Adrenal gland (tissue), 12 donors: ENCODE measurements around the gene ATP8B1. TPM values are rescaled to one million over a fixed set of nuclear protein-coding genes. Genes with fewer than 3 reads are reported as not detected.

ENCODE experiments used
- DNase-seq, 7 donors: peaks; one replicate each; pipeline ENCODE4 v3.0.0-alpha.2; 2019 to 2020
- H3K27ac ChIP-seq, 5 donors: fragments of 200-600 bp; sonication (generic) in 4 of 5; 1 replicate in 3 of 5; 2 replicates in 2 of 5; pipeline versions ENCODE4 v1.5.1 to v1.8.0; 2016 to 2020; ENCODE audit warnings: mild to moderate bottlenecking in 1 of 5
- H3K27me3 ChIP-seq: fragments of 200-600 bp; 2 replicates; pipeline ENCODE4 v1.8.0; 2021
- H3K36me3 ChIP-seq, 2 donors: fragments of 200-600 bp; replicated peaks in 1 of 2; 1 replicate in 1 of 2; 2 replicates in 1 of 2; pipeline versions ENCODE4 v1.5.1 to v1.8.0; 2018 to 2022
- H3K4me1 ChIP-seq, 2 donors: fragments of 200-600 bp; replicated peaks in 1 of 2; 1 replicate in 1 of 2; 2 replicates in 1 of 2; pipeline versions ENCODE4 v1.5.1 to v1.8.0; 2018 to 2021
- H3K4me3 ChIP-seq, 4 donors: fragments of 200-600 bp; sonication (generic) in 3 of 4; one replicate each; pipeline ENCODE4 v1.5.1; 2016 to 2018
- H3K9me3 ChIP-seq, 3 donors: fragments of 200-600 bp; sonication (generic) in 1 of 3; replicated peaks in 1 of 3; 1 replicate in 2 of 3; 2 replicates in 1 of 3; pipeline versions ENCODE4 v1.5.1 to v1.8.0; 2016 to 2021
- POLR2A ChIP-seq, 2 donors: fragments of 450-650 bp; IDR thresholded peaks; one replicate each; pipeline ENCODE4 v1.6.1; 2017; ENCODE audit warnings: antibody characterized with exemption in 2 of 2, mild to moderate bottlenecking in 2 of 2, moderate library complexity in 1 of 2
- WGBS, 4 donors: extraction: QIAGEN DNeasy Blood & Tissue Kit in 2 of 4; methylation state at CpG; one replicate each; pipeline versions ENCODE4 v1.1.5 to v1.1.7; 2013 to 2017; 5-methylcytosine and 5-hydroxymethylcytosine counted together
- intact Hi-C, 2 donors: fragments of 100-400 bp; cut with DNase I; formaldehyde crosslinking; loops; one replicate each; pipeline versions ENCODE4 v1.14.1 to v1.15.0; 2022 to 2023
- polyA plus RNA-seq, 3 donors: library from polyadenylated mRNA; stranded (reverse); fragments of 200-250 nt in 2 of 3; fragments of 350-450 nt in 1 of 3; fragmentation: Illumina TruSeq in 1 of 3; extraction: RNeasy Lipid Tissue Mini Kit (QIAGEN cat#74804) in 1 of 3; gene quantifications; one replicate each; pipeline ENCODE4 v1.2.3, GENCODE V29; 2013 to 2014
- total RNA-seq, 9 donors: library from RNA; depleted of rRNA in 4 of 9; stranded (reverse); fragments of >200 nt in 4 of 9; fragments of 120-200 nt in 1 of 9; fragmentation: NEBNext Ultra II Directional in 1 of 9; extraction: Animal tissue kit (Norgen Biotek cat#: 25700) in 1 of 9; gene quantifications; one replicate each; pipeline versions ENCODE4 v1.1.0 to v1.2.4, GENCODE V29; 2013 to 2023
- TF ChIP-seq, protein P1 (sequence below), 6 experiments: fragments of 450-650 bp in 4 of 6; fragments of 200-600 bp in 2 of 6; sonication (generic) in 1 of 6; IDR thresholded peaks; 1 replicate in 5 of 6; 2 replicates in 1 of 6; pipeline versions ENCODE4 v1.5.1 to v1.8.0; 2016 to 2021; ENCODE audit warnings: antibody characterized with exemption in 6 of 6, mild to moderate bottlenecking in 2 of 6, moderate library complexity in 1 of 6
- donor health status: healthy with polysubstance abuse.
- donor health status: Bipolar disorder and iron deficiency.
- donor health status: DM: yes; HTN: yes; CAD: no.
- donor health status: DM: no; HTN: no; CAD: no.
- donor health status: DM: no; HTN: no; CAD: no.
- donor health status: DM: yes; HTN: yes; CAD: no.

ATP8B1 gene
- total and polyA plus RNA-seq, 12 donors: 4.3 to 42.5 (median 14.4) TPM

DNA sequence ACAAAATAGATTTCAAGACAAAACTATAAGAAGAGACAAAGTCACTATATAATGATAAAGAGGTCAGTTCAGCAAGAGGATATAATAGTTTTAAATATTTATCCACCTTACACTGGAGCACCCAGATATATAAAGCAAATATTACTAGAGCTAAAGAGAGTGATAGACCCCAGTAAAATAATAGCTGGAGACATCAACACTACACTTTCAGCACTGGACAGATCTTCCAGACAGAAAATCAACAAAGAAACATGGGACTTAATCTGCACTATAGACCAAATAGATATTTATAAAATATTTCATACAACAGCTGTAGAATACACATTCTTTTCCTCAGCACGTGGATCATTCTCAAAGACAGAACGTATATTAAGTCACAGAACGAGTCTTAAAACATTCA lies 86.6 kb downstream of the ATP8B1 start:
- no peak for DNase-seq
- WGBS, 4 donors: 82 to 95% (median 87%) methylated on average over 3 of the region's 3 CpGs
- Histone ChIP-seq H3K27me3 (no peaks in the 10 kb centered on the region), H3K4me1 (peaks cover 0 to 9% of the 10 kb centered on the region in 2 donors), H3K9me3 (no peaks in the 10 kb centered on the region), H3K36me3 (no peaks in the 10 kb centered on the region), H3K4me3 (no peak overlapping the region), H3K27ac (no peak overlapping the region)
- intact Hi-C loops: no loop called here
- TF ChIP-seq, protein P1, sequence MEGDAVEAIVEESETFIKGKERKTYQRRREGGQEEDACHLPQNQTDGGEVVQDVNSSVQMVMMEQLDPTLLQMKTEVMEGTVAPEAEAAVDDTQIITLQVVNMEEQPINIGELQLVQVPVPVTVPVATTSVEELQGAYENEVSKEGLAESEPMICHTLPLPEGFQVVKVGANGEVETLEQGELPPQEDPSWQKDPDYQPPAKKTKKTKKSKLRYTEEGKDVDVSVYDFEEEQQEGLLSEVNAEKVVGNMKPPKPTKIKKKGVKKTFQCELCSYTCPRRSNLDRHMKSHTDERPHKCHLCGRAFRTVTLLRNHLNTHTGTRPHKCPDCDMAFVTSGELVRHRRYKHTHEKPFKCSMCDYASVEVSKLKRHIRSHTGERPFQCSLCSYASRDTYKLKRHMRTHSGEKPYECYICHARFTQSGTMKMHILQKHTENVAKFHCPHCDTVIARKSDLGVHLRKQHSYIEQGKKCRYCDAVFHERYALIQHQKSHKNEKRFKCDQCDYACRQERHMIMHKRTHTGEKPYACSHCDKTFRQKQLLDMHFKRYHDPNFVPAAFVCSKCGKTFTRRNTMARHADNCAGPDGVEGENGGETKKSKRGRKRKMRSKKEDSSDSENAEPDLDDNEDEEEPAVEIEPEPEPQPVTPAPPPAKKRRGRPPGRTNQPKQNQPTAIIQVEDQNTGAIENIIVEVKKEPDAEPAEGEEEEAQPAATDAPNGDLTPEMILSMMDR (IDR thresholded peaks at IDR 0.05): no peak
- no peak for TF ChIP-seq POLR2A (IDR thresholded peaks at IDR 0.05)

DNA sequence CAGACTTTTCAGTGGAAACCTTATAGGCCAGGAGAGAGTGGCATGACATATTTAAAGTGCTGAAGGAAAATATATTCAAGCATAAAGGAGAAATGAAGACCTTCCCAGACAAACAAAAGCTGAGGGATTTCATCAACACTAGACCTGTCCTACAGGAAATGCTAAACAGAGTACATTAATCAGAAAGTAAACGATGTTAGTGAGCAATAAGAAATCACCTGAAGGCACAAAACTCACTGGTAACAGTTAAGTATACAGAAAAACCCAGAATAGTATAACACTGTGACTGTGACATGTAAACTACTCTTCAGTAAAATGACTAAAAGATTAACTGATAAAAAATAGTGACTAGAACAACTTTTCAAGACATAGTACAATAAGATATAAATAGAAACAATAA lies 87.4 kb downstream of the ATP8B1 start:
- Histone ChIP-seq H3K36me3 (no peaks in the 10 kb centered on the region), H3K9me3 (no peaks in the 10 kb centered on the region), H3K4me1 (peaks cover 0 to 9% of the 10 kb centered on the region in 2 donors), H3K4me3 (no peak overlapping the region), H3K27me3 (no peaks in the 10 kb centered on the region), H3K27ac (no peak overlapping the region)
- TF ChIP-seq, protein P1 (IDR thresholded peaks at IDR 0.05): no peak
- no peak for TF ChIP-seq POLR2A (IDR thresholded peaks at IDR 0.05)
- no peak for DNase-seq
- WGBS, 4 donors: 66 to 89% (median 81%) methylated on average over 1 of the region's 1 CpG
- intact Hi-C loops: no loop called here

DNA sequence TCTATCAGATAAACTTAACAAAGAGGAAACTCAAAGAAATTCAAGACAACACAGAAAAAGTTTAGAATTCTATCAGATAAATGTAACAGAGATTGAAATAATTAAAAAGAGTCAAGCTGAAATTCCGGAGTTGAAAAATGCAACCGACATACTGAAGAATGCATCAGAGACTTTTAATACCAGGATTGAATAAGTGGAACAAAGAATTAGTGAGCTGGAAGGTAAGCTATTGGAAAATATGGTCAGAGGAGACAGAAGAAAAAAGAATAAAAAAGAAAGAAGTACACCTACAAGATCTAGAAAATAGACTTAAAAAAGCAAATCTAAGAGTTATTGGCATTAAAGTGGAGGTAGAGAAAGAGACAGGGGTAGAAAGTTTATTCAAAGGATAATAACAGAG lies 88.0 kb downstream of the ATP8B1 start:
- H3K36me3 ChIP-seq: no peaks in the 10 kb centered on the region
- intact Hi-C loops: no loop called here
- no peak overlapping the region for H3K27ac ChIP-seq
- no peak for DNase-seq
- TF ChIP-seq POLR2A (IDR thresholded peaks at IDR 0.05): no peak
- TF ChIP-seq, protein P1 (IDR thresholded peaks at IDR 0.05): no peak
- 94 to 97% (median 96%) methylated on average over 2 of the region's 2 CpGs for WGBS, 4 donors
- H3K27me3 ChIP-seq: no peaks in the 10 kb centered on the region
- no peak overlapping the region for H3K4me3 ChIP-seq
- H3K9me3 ChIP-seq: no peaks in the 10 kb centered on the region
- H3K4me1 ChIP-seq: peaks cover 0 to 9% of the 10 kb centered on the region in 2 donors

DNA sequence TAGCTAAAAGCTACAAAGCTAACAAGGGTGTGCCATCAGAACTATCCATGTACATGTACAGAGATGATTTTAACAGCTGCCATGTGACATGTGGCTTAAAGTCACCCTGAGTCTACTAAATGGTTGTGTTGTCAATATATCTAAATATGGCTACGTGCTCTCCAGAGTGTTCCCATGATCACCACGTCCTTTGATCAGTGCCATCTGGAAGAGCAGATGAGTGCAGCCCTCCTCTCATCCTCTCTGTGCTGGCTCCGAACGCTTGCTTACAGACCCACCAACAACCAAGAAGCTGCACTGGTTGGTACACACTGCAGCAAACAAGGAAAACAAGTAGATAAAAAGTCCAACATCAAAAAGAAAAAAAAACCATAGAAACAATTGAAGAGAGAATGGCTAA lies 92.9 kb downstream of the ATP8B1 start:
- Histone ChIP-seq H3K4me3 (no peak overlapping the region), H3K9me3 (no peaks in the 10 kb centered on the region), H3K4me1 (peaks cover 0 to 12% of the 10 kb centered on the region in 2 donors), H3K36me3 (no peaks in the 10 kb centered on the region), H3K27me3 (no peaks in the 10 kb centered on the region), H3K27ac (no peak overlapping the region)
- WGBS, 4 donors: 79 to 93% (median 91%) methylated on average over 4 of the region's 4 CpGs
- TF ChIP-seq, protein P1 (IDR thresholded peaks at IDR 0.05): no peak
- no peak for TF ChIP-seq POLR2A (IDR thresholded peaks at IDR 0.05)
- intact Hi-C loops: no loop called here
- no peak for DNase-seq
